CD4-positive, alpha-beta T cell (primary cell): ENCODE data around the gene STRIT1. TPM values are rescaled to one million over a fixed set of nuclear protein-coding genes. Genes with fewer than 3 reads are reported as not detected.
"Not testable (repeated sequence)": the region's sequence is repeated elsewhere in the genome, so short reads cannot be mapped to it uniquely, and the experiment has no call there.

Experiments used
- ATAC-seq: fragments of 200-7000 bp; cut with Tn5 transposase; one replicate; pipeline ENCODE4 v1.10.0; 2022; ENCODE audit warnings: mild to moderate bottlenecking; ENCODE audit not compliant: poor library complexity
- CTCF ChIA-PET: fragments of 350-600 bp; sonication (Branson Sonifier 250); formaldehyde crosslinking; loops from one replicate; lab custom pipeline; 2021; ENCODE audit warnings: antibody characterized with exemption, inconsistent platforms; lab: Charles Lee
- POLR2A ChIA-PET: fragments of 350-600 bp; sonication (Branson Sonifier 250); formaldehyde crosslinking; loops from one replicate; lab custom pipeline; 2021; ENCODE audit warnings: antibody characterized with exemption, inconsistent platforms; lab: Charles Lee
- DNase-seq, 14 experiments: peaks; one replicate each; pipeline ENCODE4 v3.0.0-alpha.2; 2013 to 2020; ENCODE audit warnings: mixed read lengths in 2 of 14
- H3K27ac ChIP-seq, 2 donors: one replicate each; pipeline versions ENCODE4 v1.5.1 to v1.7.0; 2013; ENCODE audit warnings: low read length in 2 of 2, low read depth in 1 of 2, mild to moderate bottlenecking in 1 of 2
- H3K27me3 ChIP-seq, 2 experiments: 1 replicate in 1 of 2; 2 replicates in 1 of 2; pipeline versions ENCODE4 v1.6.1 to v1.7.0; 2013; ENCODE audit warnings: low read length in 2 of 2, control low read depth in 1 of 2, mild to moderate bottlenecking in 1 of 2, moderate library complexity in 1 of 2; ENCODE audit not compliant: insufficient read depth in 2 of 2, control insufficient read depth in 1 of 2
- H3K36me3 ChIP-seq: one replicate; pipeline ENCODE4 v1.6.1; 2013; ENCODE audit warnings: low read length, control low read depth; ENCODE audit not compliant: insufficient read depth
- H3K4me1 ChIP-seq: one replicate; pipeline ENCODE4 v1.6.1; 2013; ENCODE audit warnings: low read length, control low read depth; ENCODE audit not compliant: insufficient read depth
- H3K4me3 ChIP-seq: one replicate; pipeline ENCODE4 v1.5.1; 2013; ENCODE audit warnings: mild to moderate bottlenecking, low read length, moderate library complexity
- H3K9me3 ChIP-seq, 2 experiments: 1 replicate in 1 of 2; 2 replicates in 1 of 2; pipeline versions ENCODE4 v1.6.1 to v1.7.0; 2013; ENCODE audit warnings: low read length in 2 of 2, mild to moderate bottlenecking in 2 of 2, control low read depth in 1 of 2, moderate library complexity in 1 of 2; ENCODE audit not compliant: control insufficient read depth in 1 of 2, insufficient read depth in 1 of 2
- H3K27ac Mint-ChIP-seq: one replicate; pipeline ENCODE4 v1.8.0; 2020; ENCODE audit warnings: mixed read lengths
- H3K27me3 Mint-ChIP-seq: one replicate; pipeline ENCODE4 v1.8.0; 2021; ENCODE audit warnings: mixed read lengths
- H3K36me3 Mint-ChIP-seq: one replicate; pipeline ENCODE4 v1.8.0; 2021; ENCODE audit warnings: low read depth, mixed read lengths
- H3K4me1 Mint-ChIP-seq: one replicate; pipeline ENCODE4 v1.8.0; 2021; ENCODE audit warnings: low read depth, mixed read lengths
- H3K4me3 Mint-ChIP-seq: one replicate; pipeline ENCODE4 v1.8.0; 2020; ENCODE audit warnings: mild to moderate bottlenecking, mixed read lengths
- H3K9me3 Mint-ChIP-seq: one replicate; pipeline ENCODE4 v1.8.0; 2020; ENCODE audit warnings: mixed read lengths
- CTCF ChIP-seq: fragments of 200-600 bp; IDR thresholded peaks from one replicate; pipeline ENCODE4 v1.8.0; 2022; ENCODE audit warnings: antibody characterized with exemption, mild to moderate bottlenecking
- intact Hi-C, 2 experiments: fragments of 100-400 bp; cut with DNase I in 1 of 2; cut with micrococcal nuclease in 1 of 2; formaldehyde crosslinking; loops; one replicate each; pipeline versions ENCODE4 v1.15.1 to v1.9.0; 2023 to 2025; cut with DNase I, micrococcal nuclease
- total RNA-seq, 174 experiments: library from RNA in 2 of 174; stranded (reverse) in 2 of 174; gene quantifications; one replicate each; pipeline ENCODE4 v1.2.3 and lab custom pipeline; 2021 to 2026

Gene STRIT1
- total RNA-seq, 2 experiments from 2014 or later, result not detected

DNA sequence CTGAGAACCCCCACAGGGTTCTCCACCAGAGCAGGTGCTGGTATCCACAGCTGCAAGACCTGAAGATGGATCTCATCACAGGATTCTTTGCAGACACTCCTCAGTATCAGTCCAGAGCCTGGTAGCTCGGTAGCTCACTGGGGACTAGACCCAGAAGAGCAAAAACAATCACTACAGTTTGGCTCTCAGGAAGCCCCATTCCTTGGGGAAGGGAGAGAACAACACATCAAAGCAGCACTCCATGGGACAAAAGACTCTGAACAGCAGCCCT lies 22.2 kb downstream of the STRIT1 start:
- ATAC-seq (no peak), DNase-seq (no peak)
- no peaks in the 10 kb centered on the region for H3K27me3 ChIP-seq
- H3K4me3 ChIP-seq, result no peak overlapping the region
- H3K27ac ChIP-seq, result no peak overlapping the region
- H3K4me1 ChIP-seq, result no peaks in the 10 kb centered on the region
- POLR2A ChIA-PET, result no interaction called here
- Mint-ChIP-seq H3K4me1 (no peaks in the 10 kb centered on the region), H3K36me3 (no peaks in the 10 kb centered on the region), H3K9me3 (no peaks in the 10 kb centered on the region), H3K27me3 (no peaks in the 10 kb centered on the region), H3K27ac (no peak overlapping the region), H3K4me3 (no peak overlapping the region)
- TF ChIP-seq CTCF, result no peak
- H3K9me3 ChIP-seq, result no peaks in the 10 kb centered on the region
- intact Hi-C loops, result no loop called here
- H3K36me3 ChIP-seq, result no peaks in the 10 kb centered on the region
- CTCF ChIA-PET, result no interaction called here

DNA sequence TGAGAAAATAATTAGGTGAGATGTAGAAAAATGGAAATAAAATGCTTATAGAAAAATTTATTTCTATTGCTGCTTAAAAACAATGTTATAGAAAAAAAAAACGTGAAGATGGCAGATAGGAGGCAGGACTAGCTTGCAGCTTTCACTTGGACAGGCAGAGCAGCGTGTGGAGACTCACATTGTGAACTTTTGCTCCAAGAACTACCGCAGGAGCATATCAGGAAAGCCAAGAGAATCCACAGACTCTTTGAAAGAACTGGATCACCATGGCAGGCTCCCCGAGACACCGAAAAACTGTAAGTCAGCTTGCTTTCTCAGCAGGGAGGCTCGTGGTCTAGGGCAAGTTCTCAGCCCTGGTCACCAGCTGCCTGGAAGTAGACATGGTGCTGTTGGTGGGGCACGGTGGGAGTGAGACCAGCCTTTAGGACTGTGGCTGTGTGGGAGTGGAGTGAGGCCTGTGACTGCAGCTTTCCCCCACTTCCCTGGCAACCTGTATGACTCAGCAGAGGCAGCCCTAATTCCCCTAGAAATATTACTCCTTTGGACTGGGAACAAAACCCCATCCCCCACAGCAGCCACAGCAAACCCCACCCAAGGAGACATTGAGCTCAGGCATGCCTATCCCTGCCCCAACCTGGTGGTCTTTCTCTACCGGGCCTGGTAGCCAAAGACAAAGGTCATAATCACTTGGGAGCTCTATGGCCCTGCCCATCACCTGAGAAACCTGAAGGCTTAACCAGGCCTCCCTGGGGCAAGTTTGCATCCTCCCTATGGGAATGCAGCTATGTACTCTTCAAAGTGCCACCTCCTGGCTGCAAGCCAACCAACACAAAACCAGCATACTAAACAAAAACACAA lies 22.8 kb downstream of the STRIT1 start:
- Mint-ChIP-seq H3K27me3 (no peaks in the 10 kb centered on the region), H3K4me3 (no peak overlapping the region), H3K27ac (no peak overlapping the region), H3K4me1 (no peaks in the 10 kb centered on the region), H3K36me3 (no peaks in the 10 kb centered on the region), H3K9me3 (no peaks in the 10 kb centered on the region)
- ChIA-PET POLR2A (no interaction called here), CTCF (no interaction called here)
- ATAC-seq (no peak), DNase-seq (no peak)
- H3K27me3 ChIP-seq, result no peaks in the 10 kb centered on the region
- H3K36me3 ChIP-seq, result no peaks in the 10 kb centered on the region
- no peaks in the 10 kb centered on the region for H3K4me1 ChIP-seq
- H3K27ac ChIP-seq, result no peak overlapping the region
- H3K9me3 ChIP-seq, result no peaks in the 10 kb centered on the region
- TF ChIP-seq CTCF, result no peak
- no peak overlapping the region for H3K4me3 ChIP-seq
- intact Hi-C loops, result no loop called here

GRCh38 chr3:155270063-155270462 lies 23.4 kb downstream of the STRIT1 start:
- Histone ChIP-seq H3K9me3 (no peaks in the 10 kb centered on the region), H3K4me3 (no peak overlapping the region), H3K4me1 (no peaks in the 10 kb centered on the region), H3K27me3 (no peaks in the 10 kb centered on the region), H3K27ac (no peak overlapping the region), H3K36me3 (no peaks in the 10 kb centered on the region)
- ChIA-PET CTCF (no interaction called here), POLR2A (no interaction called here)
- ATAC-seq, result no peak
- H3K27ac Mint-ChIP-seq, result no peak overlapping the region
- DNase-seq, result no peak
- intact Hi-C loops, result no loop called here
- no peaks in the 10 kb centered on the region for H3K4me1 Mint-ChIP-seq
- TF ChIP-seq CTCF, result no peak
- no peak overlapping the region for H3K4me3 Mint-ChIP-seq
- no peaks in the 10 kb centered on the region for H3K9me3 Mint-ChIP-seq
- H3K36me3 Mint-ChIP-seq, result no peaks in the 10 kb centered on the region
- H3K27me3 Mint-ChIP-seq, result no peaks in the 10 kb centered on the region

- H3K27ac ChIP-seq, H3K4me3 Mint-ChIP-seq, intact Hi-C loops, H3K27me3 ChIP-seq, H3K4me1 ChIP-seq, H3K36me3 ChIP-seq, H3K4me3 ChIP-seq, POLR2A ChIA-PET, H3K36me3 Mint-ChIP-seq, H3K9me3 ChIP-seq, H3K27ac Mint-ChIP-seq, H3K27me3 Mint-ChIP-seq, DNase-seq, H3K9me3 Mint-ChIP-seq, CTCF ChIA-PET, H3K4me1 Mint-ChIP-seq, ATAC-seq: not testable (repeated sequence)
Observed at GRCh38 chr3:155262855-155263254, 30.6 kb downstream of the STRIT1 start.
